HG03571 (cell line): ENCODE measurements around the gene ASTN2.
"Not testable (repeated sequence)": the region's sequence is repeated elsewhere in the genome, so short reads cannot be mapped to it uniquely, and the experiment has no call there.

ENCODE experiments used
- ATAC-seq: cut with Tn5 transposase; IDR thresholded peaks from one replicate; pipeline ENCODE4 v1.9.1; 2021; ENCODE audit not compliant: unreplicated experiment

ASTN2 gene

DNA sequence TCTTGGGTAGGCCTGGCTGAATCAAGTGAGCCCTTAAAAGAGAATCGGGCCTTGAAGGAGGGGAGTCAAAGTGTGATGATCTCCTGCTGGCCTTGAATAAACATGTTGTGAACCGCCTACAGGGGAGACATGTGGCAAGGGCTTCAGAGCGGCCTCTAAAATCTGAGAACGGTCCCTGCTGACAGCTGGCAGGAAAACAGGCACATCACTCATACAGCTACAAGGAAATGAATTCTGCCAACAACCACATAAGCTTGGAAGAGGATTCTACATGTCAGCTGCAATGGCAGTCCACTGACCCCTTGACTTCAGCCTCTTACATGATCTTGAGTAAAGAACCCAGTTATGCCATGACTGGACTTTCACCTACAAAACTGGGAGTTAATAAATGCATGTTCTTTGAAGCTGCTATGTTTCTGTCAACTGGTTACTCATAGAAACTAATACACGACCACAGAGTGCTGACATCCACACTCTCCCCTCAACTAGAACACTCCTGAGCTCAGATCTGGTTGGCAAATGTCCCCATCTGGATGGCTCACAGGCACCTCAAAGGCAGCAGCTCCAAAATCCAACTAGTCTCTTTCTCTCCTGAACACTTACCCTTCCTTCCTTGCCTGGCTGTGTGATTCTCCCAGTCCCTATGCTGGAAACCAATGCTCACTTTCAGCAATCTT lies 333.1 kb downstream of the ASTN2 start:
- ATAC-seq, result no peak

DNA sequence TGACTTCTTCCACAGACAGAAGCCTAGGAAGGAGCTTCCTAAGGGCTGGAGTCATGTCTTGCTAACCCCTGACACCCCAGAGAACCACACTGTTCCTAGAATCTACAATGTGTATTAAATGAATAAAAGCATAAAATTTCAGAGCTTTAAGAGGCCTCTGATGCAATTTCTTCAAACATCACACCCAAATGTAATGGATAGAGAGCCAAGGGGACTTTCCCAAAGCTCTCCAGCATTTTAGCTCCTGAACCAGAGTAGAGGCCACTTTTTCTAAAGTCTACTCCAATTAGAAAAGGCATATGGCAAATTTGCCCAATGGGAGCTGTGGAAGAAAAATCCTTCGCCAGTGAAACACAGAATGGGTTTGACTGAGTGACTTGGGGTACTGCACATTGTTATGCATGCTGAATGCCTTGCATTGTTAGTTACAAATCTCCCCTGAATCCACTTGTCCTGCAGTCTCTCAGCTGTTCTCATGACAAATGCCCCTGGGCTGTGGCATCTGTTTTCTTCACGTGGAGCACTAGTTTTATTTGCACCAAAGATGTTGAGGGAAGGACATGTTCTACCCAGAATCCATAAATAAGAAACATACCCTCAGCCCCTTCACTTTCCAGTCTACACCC lies 334.0 kb downstream of the ASTN2 start:
- no peak for ATAC-seq

DNA sequence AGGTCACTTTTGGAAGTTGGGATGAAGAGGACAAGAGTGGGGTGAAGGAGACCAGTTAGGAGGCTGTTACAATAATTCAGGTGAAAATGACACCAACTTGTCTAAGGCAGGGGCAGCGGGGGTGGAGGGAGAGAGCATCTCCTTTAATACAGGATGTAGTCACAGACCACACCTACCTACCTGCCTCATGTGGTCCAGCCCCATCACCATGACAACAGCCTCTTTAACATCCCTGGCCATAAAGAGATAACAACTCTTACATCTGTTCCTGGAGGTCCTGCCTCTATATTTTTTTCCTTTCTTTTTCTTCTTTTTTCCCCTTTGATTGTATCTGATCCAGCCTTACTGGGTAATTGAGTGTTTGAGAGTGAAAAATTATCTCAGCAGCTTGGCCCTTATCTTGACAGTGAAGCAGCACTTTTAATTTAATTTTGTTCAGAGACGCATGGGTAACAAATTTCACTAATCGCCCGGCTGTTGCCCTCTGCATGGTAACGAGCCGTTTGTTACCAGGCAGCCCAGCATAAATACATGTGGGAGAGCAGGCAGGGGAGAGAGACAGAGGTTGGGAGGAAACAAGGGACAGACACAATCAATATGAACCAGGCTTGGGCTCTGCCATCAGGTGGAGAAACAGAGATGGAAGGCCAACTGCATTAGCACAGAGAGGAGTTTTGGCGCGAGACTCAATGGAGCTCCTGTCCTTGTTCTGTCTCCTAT lies 338.1 kb downstream of the ASTN2 start:
- no peak for ATAC-seq

DNA sequence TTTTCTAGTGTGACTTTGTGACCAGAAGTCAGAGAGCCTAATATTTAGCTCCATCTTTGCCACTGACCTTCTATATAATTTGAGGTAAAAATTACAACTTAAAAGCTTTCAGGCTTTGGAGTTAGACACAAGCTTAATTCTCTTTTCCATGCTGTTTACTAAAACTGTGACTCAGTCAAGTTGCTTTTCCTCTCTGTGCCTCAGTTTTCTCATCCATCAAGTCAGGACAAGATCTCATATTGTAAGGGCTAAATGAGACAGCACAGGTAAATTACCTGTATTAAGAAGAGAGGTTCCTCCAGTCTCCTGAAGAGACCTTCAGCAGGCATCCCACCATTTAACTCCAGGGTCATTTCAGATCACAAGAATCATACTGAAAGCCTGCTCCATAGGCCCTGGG lies 339.2 kb downstream of the ASTN2 start:
- ATAC-seq, result no peak

DNA sequence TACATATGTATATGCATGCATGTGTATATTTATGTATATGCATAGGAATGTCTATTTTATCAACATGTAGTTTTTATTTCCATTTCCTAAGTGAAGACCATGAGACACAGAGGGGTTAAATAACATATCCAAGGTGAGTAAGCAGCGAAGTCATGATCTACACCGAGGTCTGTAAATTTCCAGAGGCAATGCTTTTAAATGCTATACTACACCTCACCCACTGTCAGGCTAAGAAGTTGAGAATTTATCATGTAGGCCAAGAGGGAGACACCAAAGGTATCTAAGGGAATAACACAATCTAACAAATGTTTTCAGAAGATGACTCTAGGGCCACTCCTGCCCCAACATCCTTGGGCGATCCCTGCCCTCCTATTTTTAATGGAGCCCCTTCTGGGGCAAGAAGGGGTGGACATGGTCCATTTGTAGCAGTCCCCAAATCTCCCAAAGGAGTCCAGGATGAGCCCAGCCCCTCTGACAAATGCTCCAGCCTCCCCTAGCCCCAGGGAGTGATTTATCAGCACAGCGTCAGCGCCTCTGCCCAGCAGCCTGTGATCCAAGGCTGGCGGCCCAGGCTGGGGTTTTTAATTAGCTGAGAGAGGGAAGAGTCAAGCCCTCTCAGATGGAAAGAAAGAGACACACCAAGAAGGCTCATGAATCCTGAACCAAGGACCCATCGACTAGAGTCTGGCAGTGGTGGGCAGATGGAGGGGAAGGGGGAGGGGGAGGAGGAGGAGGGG lies 339.9 kb downstream of the ASTN2 start:
- no peak for ATAC-seq

DNA sequence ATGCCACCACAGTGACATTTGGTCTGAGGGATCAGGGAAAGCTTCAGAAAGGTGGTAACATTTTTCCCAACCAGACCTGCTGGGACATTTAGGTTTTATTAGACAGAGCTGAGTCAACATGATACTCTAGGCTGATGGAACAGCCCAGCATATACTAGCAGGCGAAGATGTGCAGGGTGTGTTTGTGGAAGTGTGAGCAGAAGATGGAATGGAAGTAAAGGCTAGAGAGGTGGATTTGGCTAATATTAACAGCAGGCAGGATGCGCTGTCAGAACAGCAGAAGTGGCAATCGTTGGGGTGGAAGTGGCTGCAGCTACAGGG lies 340.6 kb downstream of the ASTN2 start:
- ATAC-seq, result no peak

DNA sequence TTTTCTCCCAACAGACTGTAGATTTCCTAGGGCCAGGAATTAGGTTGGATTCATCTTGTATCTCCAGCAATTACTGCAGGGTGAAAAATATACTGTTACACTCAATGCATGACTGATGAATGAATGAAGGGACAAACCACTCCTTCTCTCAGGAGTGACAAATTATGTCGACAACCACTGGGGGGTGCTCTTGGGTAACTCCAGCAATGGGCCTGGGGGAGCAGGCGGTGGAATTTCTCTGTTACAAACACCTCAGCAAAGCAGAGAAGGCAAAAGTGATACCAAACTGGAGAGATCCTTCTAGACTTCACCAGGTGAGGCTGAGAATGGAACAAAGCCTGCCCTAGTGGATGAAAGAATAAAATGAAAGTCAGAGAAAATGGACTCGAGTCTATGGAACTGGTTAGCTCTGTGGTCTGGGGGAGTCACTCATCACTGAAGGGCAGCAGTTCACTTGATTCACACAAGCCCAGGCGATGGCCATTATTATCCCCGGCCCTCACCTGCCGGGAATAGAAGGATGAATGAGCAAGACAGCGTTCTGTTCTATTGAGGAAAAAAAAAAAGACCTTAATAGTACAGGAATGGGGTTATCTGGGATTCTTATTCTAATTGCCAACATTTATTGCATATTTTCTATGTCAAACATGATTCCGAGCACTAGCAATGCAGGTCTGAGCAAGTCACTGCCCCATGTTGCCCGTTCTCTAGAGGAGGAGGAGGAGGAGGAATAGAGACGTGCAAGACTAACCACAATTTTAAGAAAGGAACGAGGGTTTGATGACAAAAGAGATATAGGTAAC lies 341.1 kb downstream of the ASTN2 start:
- ATAC-seq, result no peak

DNA sequence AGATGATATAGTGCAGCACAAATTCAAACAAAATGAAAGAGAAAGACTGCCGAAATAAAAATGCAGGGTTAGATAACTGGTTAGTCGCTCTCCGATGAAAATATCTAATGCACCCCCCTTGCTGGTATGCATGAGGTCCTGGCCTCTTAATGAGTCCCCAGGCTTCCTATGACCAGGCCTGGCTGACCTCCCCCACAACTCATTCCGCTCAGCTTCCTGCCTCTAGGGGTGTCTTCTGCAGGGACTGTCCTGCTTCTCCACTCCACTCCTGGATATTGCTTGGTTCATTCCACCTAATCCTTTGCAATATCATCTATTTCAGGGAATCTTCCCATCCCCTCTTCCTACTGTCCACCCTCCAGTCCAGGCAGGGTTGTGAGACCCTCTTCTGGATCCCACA lies 341.8 kb downstream of the ASTN2 start:
- no peak for ATAC-seq

DNA sequence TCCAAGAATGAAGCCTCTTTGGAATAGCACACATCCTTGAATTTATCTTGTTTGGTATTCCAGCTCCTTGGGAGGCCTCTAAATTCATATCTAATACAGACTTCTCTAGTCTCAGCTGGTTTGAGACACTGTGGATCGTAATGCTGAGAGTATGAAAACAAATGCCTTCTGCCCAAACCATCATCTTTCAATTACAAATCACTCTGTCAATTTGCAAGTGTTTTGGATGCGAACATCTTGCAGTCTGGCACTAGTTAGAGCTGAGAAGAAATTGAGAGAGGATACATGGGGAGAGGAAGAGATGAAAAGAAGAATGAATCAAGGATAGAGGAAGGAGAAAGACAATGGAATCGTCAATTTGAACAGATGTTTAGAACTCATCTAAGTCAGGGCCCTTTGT lies 342.6 kb downstream of the ASTN2 start:
- no peak for ATAC-seq

DNA sequence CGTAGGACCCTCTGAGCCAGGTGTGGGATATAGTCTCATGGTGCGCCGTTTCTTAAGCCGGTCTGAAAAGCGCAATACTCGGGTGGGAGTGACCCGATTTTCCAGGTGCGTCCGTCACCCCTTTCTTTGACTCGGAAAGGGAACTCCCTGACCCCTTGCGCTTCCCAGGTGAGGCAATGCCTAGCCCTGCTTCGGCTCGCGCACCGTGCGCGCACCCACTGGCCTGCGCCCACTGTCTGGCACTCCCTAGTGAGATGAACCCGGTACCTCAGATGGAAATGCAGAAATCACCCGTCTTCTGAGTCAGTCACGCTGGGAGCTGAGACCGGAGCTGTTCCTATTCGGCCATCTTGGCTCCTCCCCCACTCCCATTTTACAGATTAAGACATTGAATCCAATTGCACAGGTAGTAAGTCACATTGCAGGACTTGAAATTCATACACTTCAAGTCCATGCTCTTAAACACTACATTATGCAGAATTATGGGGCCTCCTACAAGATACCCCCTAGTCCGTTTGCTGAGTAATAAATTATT lies 343.1 kb downstream of the ASTN2 start:
- ATAC-seq, result not testable (repeated sequence)

DNA sequence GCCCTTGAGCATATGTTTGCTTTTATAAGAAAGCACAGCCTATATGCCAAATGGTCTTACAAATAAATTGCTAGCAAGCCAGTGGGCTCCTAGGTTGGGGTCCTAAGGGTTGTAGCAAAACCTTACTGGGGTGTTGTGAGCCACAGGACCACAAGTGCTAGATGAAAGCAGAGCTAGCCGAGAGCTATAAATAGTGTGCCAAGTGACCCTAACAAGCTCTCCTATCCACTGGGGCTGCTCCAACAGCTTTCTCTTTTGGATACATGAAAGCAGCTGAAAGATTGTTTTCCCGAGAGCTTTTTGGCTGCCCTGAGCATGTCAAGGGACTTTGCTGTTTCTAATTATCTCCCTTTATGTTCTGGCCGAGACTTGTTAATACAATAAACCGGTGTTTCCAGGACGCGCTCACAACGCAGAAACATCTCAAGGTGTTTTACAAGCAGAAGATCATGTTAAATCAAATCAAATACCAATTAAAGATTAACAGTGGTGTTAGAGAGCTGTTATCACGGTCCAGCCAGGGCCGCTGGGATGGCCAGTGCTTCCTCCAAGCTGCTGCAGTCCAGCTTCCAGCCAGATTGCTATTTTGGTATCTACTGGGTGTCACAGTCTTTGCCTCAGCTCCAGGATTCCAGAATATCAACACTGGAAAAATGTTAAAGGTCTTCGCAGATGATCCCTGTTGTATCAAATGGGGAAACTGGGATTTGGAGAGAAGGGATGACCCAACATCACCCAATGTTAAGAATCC lies 351.0 kb downstream of the ASTN2 start:
- no peak for ATAC-seq

DNA sequence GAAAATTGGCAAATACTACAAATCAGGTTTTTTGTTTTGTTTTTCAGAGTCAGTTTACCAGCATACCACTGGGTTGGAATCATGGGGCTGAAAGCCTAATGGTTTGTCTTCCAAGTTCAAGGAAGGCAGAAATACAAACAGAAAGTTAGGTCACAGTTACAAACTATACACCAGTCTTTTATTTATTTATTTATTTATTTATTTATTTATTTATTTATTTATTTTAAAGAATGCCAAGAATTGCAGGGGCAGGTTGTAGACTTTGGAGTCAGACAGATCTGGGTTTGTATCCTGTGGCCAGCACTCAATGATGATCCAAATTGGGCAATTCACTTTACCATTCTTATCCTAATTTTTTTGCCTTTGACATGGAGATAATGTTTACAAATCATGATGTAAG lies 353.9 kb downstream of the ASTN2 start:
- ATAC-seq, result no peak

DNA sequence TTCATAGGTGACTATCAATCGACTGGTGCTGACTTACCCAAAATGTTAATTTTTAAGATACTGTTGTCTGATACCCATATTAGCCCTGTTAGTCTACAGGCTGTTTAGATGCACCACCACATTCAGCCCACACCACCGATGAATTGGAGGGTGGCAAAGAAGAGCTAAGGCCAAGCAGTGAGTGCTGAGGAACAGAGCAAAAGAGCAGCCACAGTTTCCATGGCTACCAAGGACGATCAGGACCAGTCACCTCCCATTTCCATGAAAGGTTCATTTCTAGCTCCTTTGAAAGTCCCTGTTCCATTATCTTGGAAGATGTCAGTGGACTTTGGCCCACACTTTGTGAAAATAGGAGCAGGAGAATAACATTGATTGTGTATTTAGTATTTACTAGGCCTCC lies 364.9 kb downstream of the ASTN2 start:
- ATAC-seq, result no peak

DNA sequence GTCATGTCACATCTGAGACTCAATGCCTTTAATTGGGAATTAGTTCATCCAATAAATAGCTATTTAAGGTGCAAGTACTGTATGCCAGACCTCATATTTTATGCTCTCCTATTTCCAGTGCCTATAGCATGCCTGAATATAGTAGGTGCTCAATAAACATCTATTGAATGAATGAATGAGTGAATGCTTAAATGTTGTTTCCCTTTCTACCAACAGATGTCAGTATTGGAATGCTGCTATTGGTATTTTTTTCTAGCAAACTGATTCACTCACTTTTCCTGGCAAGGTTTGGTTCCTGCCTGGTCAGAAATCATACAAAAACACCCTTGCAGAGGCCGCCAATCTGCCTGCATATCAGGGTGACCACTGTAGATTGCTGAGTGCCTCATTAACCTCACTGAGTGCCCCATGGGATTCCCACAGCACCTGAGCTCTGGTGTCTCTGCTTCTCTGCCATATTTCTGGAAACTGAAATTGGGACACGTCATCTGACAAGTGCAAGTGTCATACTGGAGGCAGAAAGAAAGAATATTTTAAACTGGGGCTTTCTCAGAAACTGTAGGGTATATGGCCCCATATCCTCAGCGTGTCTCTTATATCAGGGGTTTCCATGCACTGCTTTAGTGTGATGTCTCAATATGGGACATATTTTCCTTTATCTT lies 368.1 kb downstream of the ASTN2 start:
- no peak for ATAC-seq

DNA sequence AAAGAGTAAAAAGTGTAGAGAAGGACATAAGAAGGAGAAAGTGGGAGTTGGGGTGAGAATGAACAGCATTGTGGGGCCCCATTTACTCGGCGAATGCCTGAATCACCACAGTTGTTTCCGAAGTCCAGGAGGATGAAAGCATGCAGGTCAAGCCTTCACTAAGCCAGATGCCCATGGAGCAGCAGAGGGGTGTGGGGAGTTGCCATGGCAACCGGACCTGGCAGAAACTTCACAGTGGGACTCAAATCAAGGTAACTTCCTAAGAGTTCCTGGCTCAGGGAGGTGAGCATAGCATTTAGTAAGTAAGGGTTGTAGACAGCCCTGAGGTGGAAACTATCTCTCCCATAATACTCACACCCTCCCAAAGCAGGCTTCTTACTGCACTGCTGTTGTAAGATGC lies 370.6 kb downstream of the ASTN2 start:
- ATAC-seq, result no peak

DNA sequence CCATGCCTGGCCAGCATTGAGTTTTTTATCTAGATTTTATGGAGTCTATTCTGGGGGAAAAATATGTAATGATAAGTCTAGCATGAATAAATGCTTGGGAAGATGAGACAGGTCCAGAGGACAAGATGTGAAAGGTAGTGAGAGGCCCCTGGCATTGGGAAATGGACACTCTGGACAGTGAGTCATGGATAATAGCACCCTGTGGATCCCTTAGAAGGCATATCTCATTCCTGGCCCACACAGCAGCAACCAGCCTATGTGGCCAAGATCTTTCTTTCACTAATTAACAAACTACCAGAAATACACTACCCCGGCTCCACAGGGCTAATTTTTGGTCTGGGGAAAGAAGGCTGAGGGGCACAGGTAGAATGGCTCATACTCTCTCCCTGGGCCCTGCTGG lies 371.7 kb downstream of the ASTN2 start:
- no peak for ATAC-seq

DNA sequence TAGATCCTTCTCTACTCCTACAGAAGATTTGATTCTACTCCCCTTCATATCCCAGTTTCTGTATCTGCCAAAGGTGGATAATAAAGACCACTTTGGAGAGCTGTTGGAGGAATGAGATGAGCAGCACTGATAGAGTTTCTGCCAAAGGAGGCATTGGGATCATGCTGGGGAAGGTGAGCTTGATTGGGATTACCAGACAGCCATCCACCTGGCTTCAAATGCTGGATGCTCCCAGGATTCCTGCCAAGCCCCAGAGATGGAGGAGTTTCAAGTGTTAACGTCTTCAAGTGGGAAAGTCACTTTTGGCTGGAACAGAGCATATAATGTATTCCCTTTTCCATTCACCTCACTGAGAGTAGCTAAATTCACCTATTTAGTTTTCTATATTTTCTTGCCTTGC lies 379.3 kb downstream of the ASTN2 start:
- ATAC-seq, result no peak

DNA sequence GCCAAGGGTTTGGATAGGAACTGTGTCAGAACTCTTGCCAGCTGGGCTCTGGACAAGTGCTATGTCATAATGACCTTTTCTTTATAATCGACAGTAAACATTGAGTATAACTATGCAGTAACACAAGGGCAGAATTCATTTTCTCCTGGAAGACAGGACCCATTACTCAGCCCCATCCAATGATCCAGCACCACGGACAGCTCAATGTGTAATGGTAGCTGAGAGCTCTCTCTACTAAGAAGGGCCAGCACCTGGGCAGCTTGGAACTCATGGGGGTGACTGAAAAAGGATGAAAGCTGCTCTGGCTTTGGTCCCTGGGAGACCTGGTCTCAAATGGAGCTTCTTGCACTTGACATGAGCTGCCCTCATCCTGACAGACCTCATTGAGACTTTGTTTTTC lies 380.0 kb downstream of the ASTN2 start:
- no peak for ATAC-seq

DNA sequence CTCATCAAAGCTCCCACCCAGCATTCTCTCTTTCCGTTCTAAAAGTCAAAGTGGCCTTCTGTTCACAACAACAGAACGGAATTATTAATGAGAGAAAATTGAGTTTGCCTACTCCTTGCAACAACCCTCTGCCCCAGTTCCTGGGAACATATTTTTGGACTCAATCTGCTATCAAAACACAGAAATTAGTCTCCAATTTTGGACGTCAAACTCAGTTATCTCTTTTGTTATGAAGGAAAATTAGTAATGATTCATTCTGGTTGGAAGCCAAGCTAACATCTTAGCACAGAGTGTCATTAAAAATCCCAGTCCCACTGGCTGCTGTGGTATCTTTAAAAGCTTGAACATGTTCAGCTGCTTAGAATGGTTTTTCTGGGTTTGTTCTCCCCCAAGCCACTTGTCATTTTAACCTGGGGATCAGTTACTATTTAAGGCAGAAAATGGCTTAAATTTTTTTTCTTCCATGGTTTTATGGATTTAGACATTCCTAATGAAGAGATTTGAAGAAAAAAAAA lies 384.5 kb downstream of the ASTN2 start:
- no peak for ATAC-seq
